CD4-positive, alpha-beta memory T cell (primary cell): Measurements from ENCODE around the gene ARGLU1. TPM values are rescaled to one million over a fixed set of nuclear protein-coding genes. Genes with fewer than 3 reads are reported as not detected.

Experiments
- CTCF ChIA-PET: fragments of 350-600 bp; sonication (Branson Sonifier 250); formaldehyde crosslinking; loops from one replicate; lab custom pipeline; 2021; ENCODE audit warnings: inconsistent platforms; ENCODE audit not compliant: partially characterized antibody; lab: Charles Lee
- POLR2A ChIA-PET: fragments of 350-600 bp; sonication (Branson Sonifier 250); formaldehyde crosslinking; loops from one replicate; lab custom pipeline; 2021; ENCODE audit not compliant: partially characterized antibody; lab: Charles Lee
- DNase-seq, 5 donors: peaks; one replicate each; pipeline versions ENCODE4 v3.0.0 to v3.0.0-alpha.2; 2020 to 2022; ENCODE audit warnings: mixed read lengths in 1 of 5
- H3K27ac ChIP-seq: one replicate; pipeline ENCODE4 v1.7.0; 2013; ENCODE audit warnings: low read depth, low read length
- H3K27me3 ChIP-seq: 2 replicates; pipeline ENCODE4 v1.7.0; 2013; ENCODE audit warnings: mild to moderate bottlenecking, low read length, moderate library complexity; ENCODE audit not compliant: insufficient read depth
- H3K36me3 ChIP-seq: 2 replicates; pipeline ENCODE4 v1.7.0; 2013; ENCODE audit warnings: mild to moderate bottlenecking, low read length, moderate library complexity; ENCODE audit not compliant: insufficient read depth
- H3K4me1 ChIP-seq: 2 replicates; pipeline ENCODE4 v1.7.0; 2013; ENCODE audit warnings: mild to moderate bottlenecking, low read length, moderate library complexity; ENCODE audit not compliant: insufficient read depth
- H3K4me3 ChIP-seq, 2 donors: one replicate each; pipeline ENCODE4 v1.7.0; 2013; ENCODE audit warnings: low read length in 2 of 2, mild to moderate bottlenecking in 1 of 2
- H3K9me3 ChIP-seq, 2 donors: one replicate each; pipeline ENCODE4 v1.7.0; 2013; ENCODE audit warnings: low read length in 2 of 2, control low read depth in 1 of 2; ENCODE audit not compliant: control insufficient read depth in 1 of 2
- H3K27ac Mint-ChIP-seq, 7 donors: one replicate each; pipeline ENCODE4 v1.8.0; 2020 to 2021; ENCODE audit warnings: mixed read lengths in 7 of 7, mild to moderate bottlenecking in 6 of 7, inconsistent platforms in 3 of 7, moderate library complexity in 3 of 7
- H3K27me3 Mint-ChIP-seq, 2 donors: one replicate each; pipeline ENCODE4 v1.8.0; 2020 to 2021; ENCODE audit warnings: mixed read lengths in 2 of 2
- H3K36me3 Mint-ChIP-seq, 2 donors: one replicate each; pipeline ENCODE4 v1.8.0; 2020 to 2021; ENCODE audit warnings: mixed read lengths in 2 of 2, inconsistent platforms in 1 of 2, mild to moderate bottlenecking in 1 of 2
- H3K4me1 Mint-ChIP-seq, 4 donors: one replicate each; pipeline ENCODE4 v1.8.0; 2020 to 2021; ENCODE audit warnings: mixed read lengths in 4 of 4, mild to moderate bottlenecking in 1 of 4
- H3K4me3 Mint-ChIP-seq, 8 donors: one replicate each; pipeline ENCODE4 v1.8.0; 2020 to 2021; ENCODE audit warnings: mixed read lengths in 8 of 8, mild to moderate bottlenecking in 7 of 8, moderate library complexity in 6 of 8, inconsistent platforms in 3 of 8
- H3K9me3 Mint-ChIP-seq, 8 donors: one replicate each; pipeline ENCODE4 v1.8.0; 2020 to 2021; ENCODE audit warnings: mixed read lengths in 8 of 8, mild to moderate bottlenecking in 5 of 8, inconsistent platforms in 3 of 8, moderate library complexity in 1 of 8
- intact Hi-C: fragments of 100-400 bp; cut with micrococcal nuclease; formaldehyde crosslinking; loops from one replicate; pipeline ENCODE4 v1.15.1; 2023
- polyA plus RNA-seq, 2 donors: library from polyadenylated mRNA; unstranded; fragments of 300-500 nt; fragmentation: Illumina TruSeq; gene quantifications; one replicate each; pipeline ENCODE4 v1.2.3, GENCODE V29; 2021
- total RNA-seq, 2 experiments: library from RNA; stranded (reverse); gene quantifications; one replicate each; pipeline ENCODE4 v1.2.3, GENCODE V29; 2021

Gene ARGLU1
- total and polyA plus RNA-seq, 4 experiments from 2014 or later, result 35.4 to 252 (median 134) TPM

DNA sequence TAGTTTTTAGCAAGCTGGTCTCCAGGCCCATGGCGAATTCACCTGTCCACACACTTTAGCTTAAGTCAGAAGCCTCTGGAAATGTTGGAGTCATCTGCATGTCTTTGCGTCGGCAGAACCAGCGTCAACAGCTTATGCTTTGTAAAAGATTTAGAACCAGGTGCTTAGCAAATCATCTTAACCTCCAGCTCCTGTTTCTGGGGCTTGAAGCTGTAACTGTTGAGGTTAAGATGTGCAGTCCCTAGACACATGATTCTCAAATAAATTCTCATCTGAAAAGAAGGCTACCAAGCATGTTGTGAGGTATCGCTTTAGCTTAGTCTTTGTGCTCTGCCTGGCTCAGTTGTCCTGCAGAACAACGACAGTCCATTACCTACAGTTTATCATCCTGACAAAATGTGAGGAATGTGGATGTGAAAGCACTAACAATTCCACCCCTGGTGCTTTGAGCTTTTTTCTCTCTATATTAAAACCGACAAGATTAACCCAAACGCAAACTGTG lies 36.9 kb downstream of the ARGLU1 start:
- H3K4me1 ChIP-seq, result peaks cover 24% of the 10 kb centered on the region
- no peaks in the 10 kb centered on the region for H3K36me3 ChIP-seq
- no peaks in the 10 kb centered on the region for H3K9me3 ChIP-seq
- Mint-ChIP-seq H3K4me1 (peaks cover 8 to 15% (median 14%) of the 10 kb centered on the region in 4 donors), H3K4me3 (no peak overlapping the region), H3K9me3 (no peaks in the 10 kb centered on the region), H3K27ac (no peak overlapping the region), H3K27me3 (peaks cover 27 to 45% of the 10 kb centered on the region in 2 donors), H3K36me3 (peaks cover 0 to 2% of the 10 kb centered on the region in 2 donors)
- H3K27me3 ChIP-seq, result peaks cover 8% of the 10 kb centered on the region
- no peak overlapping the region for H3K27ac ChIP-seq
- intact Hi-C loops, result loop anchor here (10.0 kb wide), 1 partner anchor 1396 kb away; no protein-coding TSS in a partner anchor
- ChIA-PET POLR2A (no interaction called here), CTCF (interaction anchor here (0.7 kb wide), 1 partner anchor 22 kb away, joined by 3 read pairs; no protein-coding TSS in a partner anchor)
- H3K4me3 ChIP-seq, result no peak overlapping the region
- DNase-seq, result no peak

DNA sequence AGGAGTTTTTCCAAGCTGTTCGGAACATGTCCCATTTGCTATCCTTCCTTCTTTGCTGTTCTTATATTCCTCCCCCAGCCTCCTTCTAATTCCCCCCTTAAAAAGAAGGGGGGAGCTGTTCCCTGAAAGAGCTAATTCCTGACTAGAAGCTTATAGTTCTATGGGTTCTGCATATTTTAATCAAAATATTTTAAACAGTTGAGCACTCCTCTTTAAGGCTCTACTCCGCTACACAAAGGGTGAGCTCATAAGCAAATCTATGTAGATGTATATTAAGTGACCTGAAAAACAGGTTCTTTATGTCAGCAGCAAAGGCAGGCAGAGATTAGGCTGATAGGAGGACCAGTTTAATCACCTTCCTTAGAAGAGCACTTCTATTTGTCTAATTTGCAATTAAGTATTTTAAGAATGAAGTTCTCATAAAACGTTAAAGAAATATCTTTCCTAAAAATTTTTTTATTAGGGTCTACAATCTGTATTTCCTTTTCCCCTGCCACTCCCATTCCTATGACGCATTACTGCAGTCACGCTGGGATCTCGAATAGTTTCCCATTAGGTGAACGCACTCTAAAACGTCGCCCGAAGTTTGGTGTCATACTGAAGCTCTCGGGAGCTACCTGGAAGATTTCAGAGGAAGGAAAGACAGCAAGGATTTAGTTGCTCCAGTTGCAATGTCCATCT lies 37.6 kb downstream of the ARGLU1 start:
- DNase-seq, result no peak
- Mint-ChIP-seq H3K4me3 (no peak overlapping the region), H3K9me3 (no peaks in the 10 kb centered on the region), H3K36me3 (peaks cover 0 to 2% of the 10 kb centered on the region in 2 donors), H3K4me1 (peaks cover 8 to 15% (median 14%) of the 10 kb centered on the region in 4 donors), H3K27ac (no peak overlapping the region), H3K27me3 (peaks cover 31 to 49% of the 10 kb centered on the region in 2 donors)
- Histone ChIP-seq H3K27me3 (peaks cover 8% of the 10 kb centered on the region), H3K4me1 (peaks cover 24% of the 10 kb centered on the region), H3K9me3 (no peaks in the 10 kb centered on the region), H3K4me3 (no peak overlapping the region), H3K36me3 (no peaks in the 10 kb centered on the region), H3K27ac (no peak overlapping the region)
- POLR2A ChIA-PET, result no interaction called here
- intact Hi-C loops, result loop anchor here (10.0 kb wide), 1 partner anchor 1396 kb away; no protein-coding TSS in a partner anchor
- CTCF ChIA-PET, result interaction anchor here (0.7 kb wide), 1 partner anchor 21 kb away, joined by 3 read pairs; no protein-coding TSS in a partner anchor

DNA sequence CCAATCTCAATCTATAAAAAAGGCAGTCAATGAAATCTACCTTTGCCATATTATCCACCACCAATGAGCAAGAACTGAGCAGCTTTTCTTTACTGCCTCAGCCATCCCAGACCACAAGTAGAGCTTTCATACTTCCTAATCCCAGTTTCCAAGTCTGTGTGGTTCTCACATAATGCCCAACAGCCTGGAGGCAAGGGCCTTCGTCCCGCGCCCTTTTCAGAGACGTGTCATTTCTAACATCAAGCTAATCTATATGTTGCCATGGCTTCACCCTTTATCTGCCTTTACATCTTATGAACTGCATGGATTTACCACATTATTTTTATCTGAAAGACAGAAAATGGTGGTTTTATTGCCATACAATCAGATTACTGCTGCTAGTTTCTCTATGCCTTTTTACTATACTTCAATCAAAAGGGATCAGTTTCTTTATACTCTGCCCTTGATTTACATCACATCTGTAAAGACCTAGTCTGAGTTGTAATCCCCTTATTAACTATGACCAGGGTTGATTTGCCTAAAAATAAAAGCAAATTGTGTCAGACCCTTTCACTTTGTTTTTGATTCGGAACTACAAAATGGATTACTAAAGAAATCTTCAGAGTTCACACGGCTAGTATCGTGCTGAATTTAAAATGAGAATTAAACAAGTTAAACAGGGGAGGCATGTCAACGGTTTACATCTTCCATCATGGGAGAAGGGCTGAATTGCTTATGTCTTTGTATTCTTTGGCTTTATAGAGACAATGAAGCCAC lies 38.3 kb downstream of the ARGLU1 start:
- H3K36me3 ChIP-seq, result no peaks in the 10 kb centered on the region
- H3K9me3 ChIP-seq, result no peaks in the 10 kb centered on the region
- POLR2A ChIA-PET, result no interaction called here
- H3K27me3 ChIP-seq, result peaks cover 8% of the 10 kb centered on the region
- H3K4me3 ChIP-seq, result no peak overlapping the region
- H3K27ac Mint-ChIP-seq, result no peak overlapping the region
- DNase-seq, result no peak
- no peak overlapping the region for H3K4me3 Mint-ChIP-seq
- H3K36me3 Mint-ChIP-seq, result no peaks in the 10 kb centered on the region
- peaks cover 31 to 49% of the 10 kb centered on the region in 2 donors for H3K27me3 Mint-ChIP-seq
- no peaks in the 10 kb centered on the region for H3K9me3 Mint-ChIP-seq
- CTCF ChIA-PET, result no interaction called here
- H3K27ac ChIP-seq, result no peak overlapping the region
- intact Hi-C loops, result loop anchor here (10.0 kb wide), 1 partner anchor 1395 kb away; no protein-coding TSS in a partner anchor
- H3K4me1 ChIP-seq, result peaks cover 22% of the 10 kb centered on the region
- H3K4me1 Mint-ChIP-seq, result peaks cover 8 to 15% (median 14%) of the 10 kb centered on the region in 4 donors

DNA sequence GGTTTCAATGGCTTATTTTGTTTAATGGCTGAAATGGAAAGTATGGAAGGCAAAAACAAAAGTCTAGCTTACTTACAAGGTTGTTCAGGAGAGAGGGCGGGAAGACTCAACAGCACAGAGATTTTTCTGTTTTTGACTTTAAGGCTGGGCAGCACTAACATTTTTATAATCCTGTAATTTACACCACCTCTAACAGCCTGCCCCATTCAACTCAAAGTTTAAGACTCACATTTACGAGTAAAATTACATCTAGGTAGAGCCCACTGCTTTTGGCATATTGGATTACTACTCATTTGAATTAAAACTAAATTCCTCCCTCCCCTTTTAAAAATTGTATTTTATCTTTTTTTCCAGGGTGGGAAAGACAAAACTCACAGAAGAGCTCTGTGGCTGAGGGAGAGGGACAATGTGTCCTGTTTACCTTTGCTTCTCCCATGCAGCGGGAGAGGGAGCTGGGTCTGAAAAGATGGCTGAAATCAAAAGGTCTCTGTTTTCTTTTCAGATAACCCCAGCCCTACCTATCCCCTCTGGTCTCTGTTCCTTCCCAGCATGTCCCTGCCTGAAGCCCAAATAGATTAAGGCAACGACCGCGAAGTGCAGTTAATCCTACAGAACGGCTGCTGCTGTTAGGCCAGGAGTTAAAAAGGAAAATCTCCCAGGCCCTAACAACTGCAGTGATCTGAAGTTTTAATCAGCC lies 39.1 kb downstream of the ARGLU1 start:
- no peaks in the 10 kb centered on the region for H3K36me3 ChIP-seq
- Mint-ChIP-seq H3K4me1 (peaks cover 8 to 15% (median 13%) of the 10 kb centered on the region in 4 donors), H3K9me3 (no peaks in the 10 kb centered on the region), H3K27me3 (peaks cover 31 to 50% of the 10 kb centered on the region in 2 donors), H3K27ac (no peak overlapping the region), H3K36me3 (no peaks in the 10 kb centered on the region), H3K4me3 (no peak overlapping the region)
- intact Hi-C loops, result no loop called here
- H3K4me3 ChIP-seq, result no peak overlapping the region
- peaks cover 6% of the 10 kb centered on the region for H3K27me3 ChIP-seq
- H3K27ac ChIP-seq, result no peak overlapping the region
- H3K4me1 ChIP-seq, result peaks cover 15% of the 10 kb centered on the region
- ChIA-PET CTCF (interaction anchor here (2.5 kb wide), 1 partner anchor 8 kb away, joined by 10 read pairs; no protein-coding TSS in a partner anchor), POLR2A (no interaction called here)
- no peaks in the 10 kb centered on the region for H3K9me3 ChIP-seq
- no peak for DNase-seq

DNA sequence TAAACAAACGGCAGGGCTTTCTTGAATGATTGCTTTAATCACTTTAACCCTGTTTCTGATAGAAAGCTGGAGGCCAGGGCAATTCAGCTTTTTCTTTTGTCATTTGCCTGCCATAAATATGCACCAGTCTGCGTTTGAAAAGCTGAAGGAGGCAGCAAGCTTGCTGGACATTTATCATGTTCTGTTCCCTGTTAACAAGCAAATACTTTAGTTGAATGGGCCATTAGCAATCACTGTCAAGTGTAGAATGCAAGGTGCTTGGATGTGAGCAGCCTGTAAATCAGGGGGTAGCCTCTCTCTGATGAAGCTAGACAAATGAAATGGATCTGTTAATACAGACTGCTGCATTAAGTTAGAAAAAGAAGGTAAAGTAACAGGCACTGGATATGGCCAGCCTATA lies 40.1 kb downstream of the ARGLU1 start:
- no peak overlapping the region for H3K27ac ChIP-seq
- ChIA-PET CTCF (interaction anchor here (2.5 kb wide), 1 partner anchor 9 kb away, joined by 10 read pairs; no protein-coding TSS in a partner anchor), POLR2A (no interaction called here)
- Mint-ChIP-seq H3K4me1 (peaks cover 2 to 4% (median 4%) of the 10 kb centered on the region in 4 donors), H3K9me3 (no peaks in the 10 kb centered on the region), H3K27ac (no peak overlapping the region), H3K4me3 (no peak overlapping the region), H3K36me3 (no peaks in the 10 kb centered on the region), H3K27me3 (peaks cover 26 to 47% of the 10 kb centered on the region in 2 donors)
- intact Hi-C loops, result no loop called here
- H3K4me1 ChIP-seq, result peaks cover 4% of the 10 kb centered on the region
- H3K9me3 ChIP-seq, result no peaks in the 10 kb centered on the region
- H3K36me3 ChIP-seq, result no peaks in the 10 kb centered on the region
- no peak overlapping the region for H3K4me3 ChIP-seq
- H3K27me3 ChIP-seq, result peaks cover 4% of the 10 kb centered on the region
- no peak for DNase-seq

DNA sequence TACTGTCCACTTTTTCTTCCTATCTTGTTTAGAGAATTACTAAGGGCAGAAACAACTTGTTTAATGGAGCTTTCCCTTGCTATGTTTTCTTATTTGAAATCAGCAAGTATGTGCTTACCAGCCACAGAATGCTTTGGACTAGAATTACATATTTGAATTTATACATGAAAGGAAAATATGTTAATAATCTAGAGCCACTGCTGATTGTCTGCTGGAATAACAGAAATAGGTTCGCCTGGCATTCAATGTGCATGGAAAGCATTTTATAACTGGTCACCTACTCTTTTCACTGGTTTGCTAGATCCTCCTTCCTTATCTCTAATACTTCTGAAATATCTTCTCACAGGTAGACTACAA lies 40.5 kb downstream of the ARGLU1 start:
- no peaks in the 10 kb centered on the region for H3K9me3 Mint-ChIP-seq
- no peak overlapping the region for H3K4me3 ChIP-seq
- no peak overlapping the region for H3K27ac Mint-ChIP-seq
- H3K9me3 ChIP-seq, result no peaks in the 10 kb centered on the region
- no peak overlapping the region for H3K27ac ChIP-seq
- H3K36me3 ChIP-seq, result no peaks in the 10 kb centered on the region
- peaks cover 0 to under 1% (median under 1%) of the 10 kb centered on the region in 4 donors for H3K4me1 Mint-ChIP-seq
- H3K4me3 Mint-ChIP-seq, result no peak overlapping the region
- intact Hi-C loops, result no loop called here
- H3K27me3 Mint-ChIP-seq, result peaks cover 25 to 46% of the 10 kb centered on the region in 2 donors
- H3K4me1 ChIP-seq, result peaks cover under 1% of the 10 kb centered on the region
- peaks cover 4% of the 10 kb centered on the region for H3K27me3 ChIP-seq
- DNase-seq, result no peak
- CTCF ChIA-PET, result interaction anchor here (2.5 kb wide), 1 partner anchor 9 kb away, joined by 10 read pairs; no protein-coding TSS in a partner anchor
- POLR2A ChIA-PET, result no interaction called here
- H3K36me3 Mint-ChIP-seq, result no peaks in the 10 kb centered on the region
